Aorta (tissue), 5 donors: Measurements from ENCODE around the gene HBB. TPM values are rescaled to one million over a fixed set of nuclear protein-coding genes. Genes with fewer than 3 reads are reported as not detected.

Experiments used
- ATAC-seq: fragments of 200-7000 bp; cut with Tn5 transposase; one replicate; pipeline ENCODE4 v1.9.1; 2022; ENCODE audit warnings: moderate library complexity; ENCODE audit not compliant: low FRiP score
- DNase-seq, 2 donors: peaks; one replicate each; pipeline ENCODE4 v3.0.0-alpha.2; 2020
- H3K27ac ChIP-seq, 2 donors: one replicate each; pipeline ENCODE4 v1.5.1; 2013; ENCODE audit warnings: low read length in 2 of 2, mild to moderate bottlenecking in 2 of 2, moderate library complexity in 2 of 2, control low read depth in 1 of 2, inconsistent platforms in 1 of 2, low read depth in 1 of 2
- H3K27me3 ChIP-seq, 2 donors: one replicate each; pipeline ENCODE4 v1.6.1; 2013; ENCODE audit warnings: control low read depth in 1 of 2, low read length in 1 of 2, mild to moderate bottlenecking in 1 of 2, moderate library complexity in 1 of 2; ENCODE audit not compliant: insufficient read depth in 2 of 2, control insufficient read depth in 1 of 2
- H3K36me3 ChIP-seq, 2 donors: one replicate each; pipeline ENCODE4 v1.6.1; 2013; ENCODE audit warnings: control low read depth in 1 of 2, low read length in 1 of 2, mild to moderate bottlenecking in 1 of 2; ENCODE audit not compliant: insufficient read depth in 2 of 2, control insufficient read depth in 1 of 2
- H3K4me1 ChIP-seq, 2 donors: one replicate each; pipeline ENCODE4 v1.6.1; 2013; ENCODE audit warnings: low read length in 2 of 2, control low read depth in 1 of 2, mild to moderate bottlenecking in 1 of 2, moderate library complexity in 1 of 2; ENCODE audit not compliant: insufficient read depth in 2 of 2, control insufficient read depth in 1 of 2
- H3K4me3 ChIP-seq, 2 donors: one replicate each; pipeline ENCODE4 v1.5.1; 2013; ENCODE audit warnings: low read length in 2 of 2, control low read depth in 1 of 2, mild to moderate bottlenecking in 1 of 2
- H3K9me3 ChIP-seq: one replicate; pipeline ENCODE4 v1.6.1; 2013; ENCODE audit warnings: mild to moderate bottlenecking, low read length; ENCODE audit not compliant: control insufficient read depth
- WGBS, 2 donors: extraction: QIAGEN DNeasy Blood & Tissue Kit; methylation state at CpG; one replicate each; pipeline ENCODE4 v1.1.7; 2013; 5-methylcytosine and 5-hydroxymethylcytosine counted together
- intact Hi-C, 2 donors: fragments of 100-400 bp; cut with DNase I; formaldehyde crosslinking; loops; one replicate each; pipeline versions ENCODE4 v1.14.2 to v1.15.0; 2022
- polyA plus RNA-seq, 2 donors: library from polyadenylated mRNA; stranded (reverse); fragments of 200-250 nt; gene quantifications; one replicate each; pipeline ENCODE4 v1.2.3, GENCODE V29; 2013
- total RNA-seq, 2 donors: library from RNA; stranded (reverse); fragmentation: NEBNext Ultra II Directional; extraction: Animal tissue kit (Norgen Biotek cat#: 25700); gene quantifications; one replicate each; pipeline ENCODE4 v1.2.1, GENCODE V29; 2021
- donor health status: healthy with polysubstance abuse.
- donor health status: Bipolar disorder and iron deficiency.
- donor health status: DM: no; HTN: no; CAD: no.
- donor health status: DM: no; HTN: no; CAD: no.
- donor health status: DM: yes; HTN: yes; CAD: no.

HBB gene
- total and polyA plus RNA-seq, 4 donors, result 12.6 to 2,087 (median 338) TPM

DNA sequence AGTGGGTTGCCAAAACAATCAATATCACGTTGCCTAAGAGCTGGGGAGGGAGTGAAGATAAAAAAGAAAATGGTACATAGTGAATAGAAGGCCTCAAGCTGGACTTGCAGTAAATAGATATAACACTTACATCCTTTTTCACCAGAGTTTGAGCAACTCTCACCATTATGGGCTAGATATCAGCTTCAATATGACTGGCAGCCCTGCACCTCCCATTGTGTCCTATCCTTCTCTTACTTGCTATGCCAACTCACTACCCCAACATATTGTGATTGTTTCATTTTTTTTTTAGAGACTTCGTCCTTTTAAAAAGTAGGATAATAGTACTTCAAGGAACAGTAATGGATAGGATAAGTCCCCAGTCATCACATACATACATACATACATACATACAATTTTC is 15.3 kb upstream of the HBB start:
- WGBS, 2 donors, result 40 to 42% methylated on average over 2 of the region's 2 CpGs
- intact Hi-C loops, result no loop called here
- no peak overlapping the region for H3K27ac ChIP-seq
- H3K4me1 ChIP-seq, result no peaks in the 10 kb centered on the region
- ATAC-seq (no peak), DNase-seq (no peak)
- H3K4me3 ChIP-seq, result no peak overlapping the region
- peaks cover 2% of the 10 kb centered on the region for H3K9me3 ChIP-seq
- H3K36me3 ChIP-seq, result no peaks in the 10 kb centered on the region
- H3K27me3 ChIP-seq, result peaks cover 0 to 2% of the 10 kb centered on the region in 2 donors

DNA sequence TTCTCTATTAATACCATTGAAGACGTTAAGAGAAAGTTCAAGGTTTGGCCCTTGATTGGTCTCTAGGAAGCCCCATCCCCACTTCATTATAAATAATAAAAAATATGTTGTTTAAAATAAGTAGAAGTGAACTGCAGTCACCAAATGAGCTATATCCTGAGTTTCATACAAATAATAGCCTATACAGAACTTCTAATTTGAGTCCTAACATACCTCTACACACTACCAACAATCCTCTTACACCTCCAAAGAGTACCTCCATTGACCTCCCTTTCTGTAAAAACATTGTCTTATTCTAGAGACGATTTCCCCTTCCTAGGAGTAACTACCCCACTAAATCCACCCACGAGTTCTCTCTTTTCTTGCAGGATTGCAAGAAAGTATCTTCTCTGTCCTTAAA is 14.6 kb upstream of the HBB start:
- peaks cover 0 to 2% of the 10 kb centered on the region in 2 donors for H3K27me3 ChIP-seq
- intact Hi-C loops, result no loop called here
- DNase-seq (no peak), ATAC-seq (no peak)
- H3K4me1 ChIP-seq, result no peaks in the 10 kb centered on the region
- peaks cover 2% of the 10 kb centered on the region for H3K9me3 ChIP-seq
- WGBS, 2 donors, result 61 to 62% methylated on average over 3 of the region's 3 CpGs
- H3K4me3 ChIP-seq, result no peak overlapping the region
- H3K36me3 ChIP-seq, result no peaks in the 10 kb centered on the region
- no peak overlapping the region for H3K27ac ChIP-seq

DNA sequence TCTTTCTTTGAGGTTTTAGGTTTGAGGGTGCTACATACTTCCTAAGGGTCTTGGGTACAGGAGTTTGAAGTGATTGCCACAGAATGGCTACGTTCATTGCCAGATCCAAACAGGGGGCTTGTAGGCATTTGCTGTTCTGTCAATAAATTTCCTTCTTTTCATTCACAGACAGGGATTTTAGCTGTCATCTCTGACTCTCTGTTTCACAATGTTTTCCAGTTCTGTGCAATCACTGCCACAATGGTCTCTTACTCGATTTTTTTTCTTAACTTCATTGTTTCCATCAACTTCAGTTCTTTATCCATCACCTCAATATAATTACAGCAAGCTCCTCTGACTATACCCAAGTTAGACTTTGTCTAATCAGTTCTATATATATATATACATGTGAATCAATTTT is 13.6 kb upstream of the HBB start:
- peaks cover 0 to 2% of the 10 kb centered on the region in 2 donors for H3K27me3 ChIP-seq
- intact Hi-C loops, result no loop called here
- no peak overlapping the region for H3K27ac ChIP-seq
- 51 to 57% methylated on average over 2 of the region's 2 CpGs for WGBS, 2 donors
- no peaks in the 10 kb centered on the region for H3K4me1 ChIP-seq
- H3K36me3 ChIP-seq, result no peaks in the 10 kb centered on the region
- ATAC-seq (no peak), DNase-seq (no peak)
- no peak overlapping the region for H3K4me3 ChIP-seq
- peaks cover 2% of the 10 kb centered on the region for H3K9me3 ChIP-seq

DNA sequence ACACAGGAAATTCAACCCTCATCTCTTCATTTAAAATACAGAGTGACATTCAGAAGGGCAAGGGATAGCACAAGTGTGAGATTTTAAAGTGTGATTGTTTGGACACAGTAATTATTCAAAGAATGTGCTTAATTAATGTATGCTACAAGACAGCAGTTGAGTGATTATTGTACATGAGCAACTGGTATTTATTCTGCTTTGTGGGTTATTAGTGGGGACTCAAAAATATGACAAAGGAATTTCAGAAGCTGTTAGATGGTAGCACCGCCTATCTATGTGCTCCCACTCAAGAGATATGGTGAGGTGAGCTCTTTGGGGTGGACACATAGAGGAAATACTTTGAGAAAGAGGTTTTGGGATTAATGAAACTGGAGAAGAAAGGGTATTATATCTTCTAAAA is 13.2 kb upstream of the HBB start:
- no peaks in the 10 kb centered on the region for H3K4me1 ChIP-seq
- DNase-seq (no peak), ATAC-seq (no peak)
- H3K4me3 ChIP-seq, result no peak overlapping the region
- peaks cover 2% of the 10 kb centered on the region for H3K9me3 ChIP-seq
- WGBS, 2 donors, result 81 to 91% methylated on average over 1 of the region's 1 CpG
- H3K27me3 ChIP-seq, result peaks cover 0 to 2% of the 10 kb centered on the region in 2 donors
- intact Hi-C loops, result no loop called here
- no peaks in the 10 kb centered on the region for H3K36me3 ChIP-seq
- no peak overlapping the region for H3K27ac ChIP-seq

DNA sequence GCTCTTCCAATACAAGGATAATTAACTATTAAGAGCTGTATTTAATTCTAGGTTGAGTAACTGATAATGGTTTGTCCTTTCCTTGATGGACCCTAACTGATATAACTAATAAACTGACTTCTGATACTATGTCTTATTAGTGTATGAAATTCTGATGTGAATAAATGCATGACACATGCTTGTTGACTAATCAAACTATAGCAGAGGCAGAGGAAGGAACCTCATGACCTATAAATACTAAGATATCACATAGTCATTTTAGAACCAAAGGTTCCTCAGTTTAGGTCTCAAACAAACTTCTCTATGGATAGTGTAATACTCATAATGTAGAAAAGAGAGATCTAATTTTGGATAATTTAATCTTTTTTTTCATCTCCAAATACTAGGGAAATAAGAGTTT is 12.2 kb upstream of the HBB start:
- H3K27me3 ChIP-seq, result peaks cover 0 to 2% of the 10 kb centered on the region in 2 donors
- no peaks in the 10 kb centered on the region for H3K4me1 ChIP-seq
- H3K4me3 ChIP-seq, result no peak overlapping the region
- no peak overlapping the region for H3K27ac ChIP-seq
- ATAC-seq, result no peak
- no peaks in the 10 kb centered on the region for H3K36me3 ChIP-seq
- H3K9me3 ChIP-seq, result peaks cover 2% of the 10 kb centered on the region
- DNase-seq, result no peak
- intact Hi-C loops, result no loop called here

DNA sequence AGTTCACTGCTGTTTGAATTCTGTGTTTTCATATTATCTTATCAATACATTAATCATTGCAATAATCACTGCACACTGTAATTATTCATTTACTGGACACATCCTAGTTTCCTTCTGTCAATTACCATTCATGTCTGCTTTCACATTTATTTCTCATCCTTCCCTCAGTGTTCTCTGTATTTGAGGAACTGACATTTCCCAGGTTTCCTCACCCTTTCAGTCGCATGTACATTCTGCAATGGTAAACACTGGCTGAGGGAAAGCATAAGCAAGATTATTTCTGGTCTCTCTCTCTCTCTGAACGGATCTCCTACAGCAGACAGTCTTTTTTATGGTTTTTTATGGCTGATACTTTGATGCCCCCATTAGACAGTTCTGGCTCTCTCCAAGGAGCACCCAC is 11.6 kb upstream of the HBB start:
- Histone ChIP-seq H3K9me3 (peaks cover 2% of the 10 kb centered on the region), H3K4me1 (no peaks in the 10 kb centered on the region), H3K27ac (no peak overlapping the region), H3K4me3 (no peak overlapping the region), H3K27me3 (peaks cover 0 to 2% of the 10 kb centered on the region in 2 donors), H3K36me3 (no peaks in the 10 kb centered on the region)
- no peak for DNase-seq
- no peak for ATAC-seq
- intact Hi-C loops, result no loop called here
- WGBS, 2 donors, result 29 to 46% methylated on average over 2 of the region's 2 CpGs

DNA sequence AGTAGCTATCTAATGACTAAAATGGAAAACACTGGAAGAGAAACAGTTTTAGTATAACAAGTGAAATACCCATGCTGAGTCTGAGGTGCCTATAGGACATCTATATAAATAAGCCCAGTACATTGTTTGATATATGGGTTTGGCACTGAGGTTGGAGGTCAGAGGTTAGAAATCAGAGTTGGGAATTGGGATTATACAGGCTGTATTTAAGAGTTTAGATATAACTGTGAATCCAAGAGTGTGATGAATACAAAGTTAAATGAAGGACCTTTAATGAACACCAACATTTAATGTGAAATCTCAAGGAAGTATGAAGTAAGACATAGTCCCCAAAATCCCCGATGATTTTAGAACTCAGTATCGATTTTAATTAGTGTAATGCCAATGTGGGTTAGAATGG is 10.5 kb upstream of the HBB start:
- DNase-seq (no peak), ATAC-seq (no peak)
- intact Hi-C loops, result no loop called here
- WGBS, 2 donors, result 43 to 93% methylated on average over 2 of the region's 2 CpGs
- H3K27me3 ChIP-seq, result no peaks in the 10 kb centered on the region
- no peaks in the 10 kb centered on the region for H3K4me1 ChIP-seq
- H3K9me3 ChIP-seq, result no peaks in the 10 kb centered on the region
- no peak overlapping the region for H3K27ac ChIP-seq
- H3K4me3 ChIP-seq, result no peak overlapping the region
- no peaks in the 10 kb centered on the region for H3K36me3 ChIP-seq

DNA sequence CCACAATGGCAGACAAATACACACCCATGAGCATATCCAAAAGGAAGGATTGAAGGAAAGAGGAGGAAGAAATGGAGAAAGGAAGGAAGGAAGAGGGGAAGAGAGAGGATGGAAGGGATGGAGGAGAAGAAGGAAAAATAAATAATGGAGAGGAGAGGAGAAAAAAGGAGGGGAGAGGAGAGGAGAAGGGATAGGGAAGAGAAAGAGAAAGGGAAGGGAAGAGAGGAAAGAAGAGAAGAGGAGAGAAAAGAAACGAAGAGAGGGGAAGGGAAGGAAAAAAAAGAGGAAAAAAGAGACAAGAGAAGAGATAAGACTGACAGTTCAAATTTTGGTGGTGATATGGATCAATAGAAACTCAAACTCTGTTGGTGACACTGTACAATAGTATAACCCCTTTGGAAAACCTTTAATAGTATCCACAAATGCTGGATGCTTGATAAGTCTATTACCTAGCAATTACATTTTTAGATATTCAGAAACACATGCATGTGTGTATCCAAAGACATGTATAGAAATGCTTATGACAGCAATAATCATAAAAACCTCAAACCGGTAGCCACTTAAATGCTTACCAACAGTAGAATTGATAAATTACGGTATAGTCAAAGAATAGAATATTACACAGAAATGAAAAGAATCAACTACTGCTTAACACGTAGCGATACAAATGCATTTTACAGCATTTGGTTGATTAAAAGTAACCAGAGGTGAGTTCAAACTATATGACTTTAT is 8.7 kb upstream of the HBB start:
- ATAC-seq (no peak), DNase-seq (no peak)
- H3K27ac ChIP-seq, result no peak overlapping the region
- no peak overlapping the region for H3K4me3 ChIP-seq
- H3K4me1 ChIP-seq, result no peaks in the 10 kb centered on the region
- intact Hi-C loops, result no loop called here
- 87 to 91% methylated on average over 5 of the region's 5 CpGs for WGBS, 2 donors
- no peaks in the 10 kb centered on the region for H3K27me3 ChIP-seq
- no peaks in the 10 kb centered on the region for H3K9me3 ChIP-seq
- no peaks in the 10 kb centered on the region for H3K36me3 ChIP-seq

DNA sequence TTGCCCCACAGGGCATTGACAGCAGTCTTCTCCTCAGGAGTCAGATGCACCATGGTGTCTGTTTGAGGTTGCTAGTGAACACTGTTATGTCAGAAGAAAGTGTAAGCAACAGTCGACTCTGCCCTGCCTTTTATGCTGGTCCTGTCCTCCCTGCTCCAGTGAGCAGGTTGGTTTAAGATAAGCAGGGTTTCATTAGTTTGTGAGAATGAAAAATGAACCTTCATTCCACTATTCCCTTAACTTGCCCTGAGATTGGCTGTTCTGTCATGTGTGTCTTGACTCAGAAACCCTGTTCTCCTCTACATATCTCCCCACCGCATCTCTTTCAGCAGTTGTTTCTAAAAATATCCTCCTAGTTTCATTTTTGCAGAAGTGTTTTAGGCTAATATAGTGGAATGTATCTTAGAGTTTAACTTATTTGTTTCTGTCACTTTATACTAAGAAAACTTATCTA is 7.5 kb upstream of the HBB start, which contains the start of gene HBD:
Gene HBD (minus strand): TSS at position 103 of the 454 bp plus-strand sequence. CDS start 50 bp downstream, at position 53.
- Histone ChIP-seq H3K36me3 (no peaks in the 10 kb centered on the region), H3K4me3 (no peak within 1 kb of the TSS), H3K9me3 (no peaks in the 10 kb centered on the region), H3K27ac (no peak within 1 kb of the TSS), H3K27me3 (no peaks in the 10 kb centered on the region), H3K4me1 (no peaks in the 10 kb centered on the region)
- ATAC-seq (no peak), DNase-seq (no peak)
- WGBS, 2 donors, result 4 to 6% methylated on average over 2 of the region's 2 CpGs
- intact Hi-C loops, result no loop called here
